ENCODE data around the gene PAWR.

PAWR gene

GRCh38 chr12:79674629-79675028 lies 16.1 kb downstream of the PAWR start:
- peaks cover 17% of the 10 kb centered on the region for H3K36me3 ChIP-seq
- H3K4me3 ChIP-seq = no peak overlapping the region
- H3K27ac ChIP-seq = no peak overlapping the region
- H3K4me2 ChIP-seq = no peak overlapping the region
- peaks cover 43% of the 10 kb centered on the region for H3K9me3 ChIP-seq
- peaks cover 39% of the 10 kb centered on the region for H4K20me1 ChIP-seq
- no peak overlapping the region for H3K9ac ChIP-seq
- H3K4me1 ChIP-seq = no peaks in the 10 kb centered on the region; the same call in 1 of the 2 replicates
- no peaks in the 10 kb centered on the region for H3K27me3 ChIP-seq
- TF ChIP-seq Cebpa-rat (IDR thresholded peaks at IDR 0.05) = no peak

- H3K4me1 ChIP-seq = no peaks in the 10 kb centered on the region; the same call in 1 of the 2 replicates
- peaks cover 36% of the 10 kb centered on the region for H4K20me1 ChIP-seq
- no peak overlapping the region for H3K9ac ChIP-seq
- no peaks in the 10 kb centered on the region for H3K27me3 ChIP-seq
- peaks cover 22% of the 10 kb centered on the region for H3K36me3 ChIP-seq
- H3K4me2 ChIP-seq = no peak overlapping the region
- H3K9me3 ChIP-seq = peaks cover 43% of the 10 kb centered on the region
- no peak overlapping the region for H3K27ac ChIP-seq
- H3K4me3 ChIP-seq = no peak overlapping the region
- no peak for TF ChIP-seq Cebpa-rat (IDR thresholded peaks at IDR 0.05)
Measured at GRCh38 chr12:79673354-79673753, 17.4 kb downstream of the PAWR start.

- H3K9me3 ChIP-seq = peaks cover 13% of the 10 kb centered on the region
- no peak overlapping the region for H3K9ac ChIP-seq
- no peaks in the 10 kb centered on the region for H3K27me3 ChIP-seq
- H3K4me3 ChIP-seq = no peak overlapping the region
- no peak overlapping the region for H3K4me2 ChIP-seq
- no peak for TF ChIP-seq Cebpa-rat (IDR thresholded peaks at IDR 0.05)
- H3K36me3 ChIP-seq = peaks cover 13% of the 10 kb centered on the region
- H3K27ac ChIP-seq = no peak overlapping the region
- H3K4me1 ChIP-seq = no peaks in the 10 kb centered on the region
- H4K20me1 ChIP-seq = peaks cover 42% of the 10 kb centered on the region; the same call in 1 of the 2 replicates
Measured at GRCh38 chr12:79668113-79668512, 22.7 kb downstream of the PAWR start.

- Histone ChIP-seq H3K27me3 (no peaks in the 10 kb centered on the region), H3K4me1 (no peaks in the 10 kb centered on the region), H3K9ac (no peak overlapping the region), H4K20me1 (peaks cover 29% of the 10 kb centered on the region; the same call in 1 of the 2 replicates), H3K9me3 (no peaks in the 10 kb centered on the region), H3K4me3 (no peak overlapping the region), H3K36me3 (peaks cover 8% of the 10 kb centered on the region), H3K4me2 (no peak overlapping the region), H3K27ac (no peak overlapping the region)
- TF ChIP-seq Cebpa-rat (IDR thresholded peaks at IDR 0.05) = no peak
Measured at GRCh38 chr12:79665212-79665887, 25.4 kb downstream of the PAWR start.

GRCh38 chr12:79664518-79664917 lies 26.2 kb downstream of the PAWR start:
- Histone ChIP-seq H3K9me3 (no peaks in the 10 kb centered on the region), H4K20me1 (peaks cover 29% of the 10 kb centered on the region; the same call in 1 of the 2 replicates), H3K4me1 (no peaks in the 10 kb centered on the region), H3K36me3 (peaks cover 8% of the 10 kb centered on the region), H3K4me3 (no peak overlapping the region), H3K4me2 (no peak overlapping the region), H3K27ac (no peak overlapping the region), H3K9ac (no peak overlapping the region), H3K27me3 (no peaks in the 10 kb centered on the region)
- no peak for TF ChIP-seq Cebpa-rat (IDR thresholded peaks at IDR 0.05)

GRCh38 chr12:79662046-79662811 lies 28.5 kb downstream of the PAWR start:
- Histone ChIP-seq H3K27ac (no peak overlapping the region), H3K9me3 (peaks cover 13% of the 10 kb centered on the region), H4K20me1 (peaks cover 14% of the 10 kb centered on the region; the same call in 1 of the 2 replicates), H3K4me1 (no peaks in the 10 kb centered on the region), H3K27me3 (no peaks in the 10 kb centered on the region), H3K36me3 (peaks cover 8% of the 10 kb centered on the region; the same call in 1 of the 2 replicates), H3K4me2 (no peak overlapping the region), H3K9ac (no peak overlapping the region), H3K4me3 (no peak overlapping the region)
- TF ChIP-seq Cebpa-rat (IDR thresholded peaks at IDR 0.05) = no peak

GRCh38 chr12:79661629-79662028 lies 29.1 kb downstream of the PAWR start:
- TF ChIP-seq Cebpa-rat (IDR thresholded peaks at IDR 0.05) = no peak
- H3K4me1 ChIP-seq = no peaks in the 10 kb centered on the region
- no peak overlapping the region for H3K4me3 ChIP-seq
- H3K9ac ChIP-seq = no peak overlapping the region
- peaks cover 14% of the 10 kb centered on the region; the same call in 1 of the 2 replicates for H3K36me3 ChIP-seq
- peaks cover 9% of the 10 kb centered on the region; the same call in 1 of the 2 replicates for H4K20me1 ChIP-seq
- H3K9me3 ChIP-seq = peaks cover 16% of the 10 kb centered on the region
- H3K27me3 ChIP-seq = no peaks in the 10 kb centered on the region
- no peak overlapping the region for H3K27ac ChIP-seq
- H3K4me2 ChIP-seq = no peak overlapping the region

GRCh38 chr12:79659961-79660431 lies 30.8 kb downstream of the PAWR start:
- no peak overlapping the region for H3K27ac ChIP-seq
- H3K4me1 ChIP-seq = no peaks in the 10 kb centered on the region
- peaks cover 23% of the 10 kb centered on the region for H4K20me1 ChIP-seq
- peaks cover 28% of the 10 kb centered on the region for H3K36me3 ChIP-seq
- no peak overlapping the region for H3K4me2 ChIP-seq
- H3K9ac ChIP-seq = no peak overlapping the region
- no peaks in the 10 kb centered on the region for H3K27me3 ChIP-seq
- H3K9me3 ChIP-seq = peaks cover 18% of the 10 kb centered on the region
- no peak for TF ChIP-seq Cebpa-rat (IDR thresholded peaks at IDR 0.05)
- H3K4me3 ChIP-seq = no peak overlapping the region

- H3K4me2 ChIP-seq = no peak overlapping the region
- no peak overlapping the region for H3K4me3 ChIP-seq
- no peak overlapping the region for H3K27ac ChIP-seq
- TF ChIP-seq Cebpa-rat (IDR thresholded peaks at IDR 0.05) = no peak
- no peaks in the 10 kb centered on the region for H3K4me1 ChIP-seq
- H4K20me1 ChIP-seq = peaks cover 33% of the 10 kb centered on the region
- H3K9me3 ChIP-seq = peaks cover 18% of the 10 kb centered on the region
- peaks cover 31% of the 10 kb centered on the region for H3K36me3 ChIP-seq
- H3K9ac ChIP-seq = no peak overlapping the region
- no peaks in the 10 kb centered on the region for H3K27me3 ChIP-seq
Measured at GRCh38 chr12:79658221-79658620, 32.5 kb downstream of the PAWR start.

GRCh38 chr12:79657136-79657535 lies 33.6 kb downstream of the PAWR start:
- H3K27me3 ChIP-seq = no peaks in the 10 kb centered on the region
- no peak for TF ChIP-seq Cebpa-rat (IDR thresholded peaks at IDR 0.05)
- peaks cover 31% of the 10 kb centered on the region for H3K36me3 ChIP-seq
- H3K4me1 ChIP-seq = no peaks in the 10 kb centered on the region
- no peak overlapping the region for H3K4me3 ChIP-seq
- H3K4me2 ChIP-seq = no peak overlapping the region
- peaks cover 18% of the 10 kb centered on the region for H3K9me3 ChIP-seq
- H3K9ac ChIP-seq = no peak overlapping the region
- H4K20me1 ChIP-seq = peaks cover 38% of the 10 kb centered on the region
- H3K27ac ChIP-seq = no peak overlapping the region

Data from BLaER1 (cell line).